Upper lobe of left lung (tissue), 4 donors: ENCODE results near the gene COQ7.

Experiments used
- POLR2A ChIP-seq, 4 donors: fragments of 450-650 bp; IDR thresholded peaks; one replicate each; pipeline ENCODE4 v1.5.1; 2016 to 2017; ENCODE audit warnings: antibody characterized with exemption in 4 of 4, mild to moderate bottlenecking in 2 of 4
- POLR2AphosphoS5 ChIP-seq, 2 donors: sonication (generic); formaldehyde crosslinking; IDR thresholded peaks; one replicate each; pipeline ENCODE4 v1.5.1; 2017; ENCODE audit warnings: antibody characterized with exemption in 2 of 2
- TF ChIP-seq, protein P1 (sequence below), 6 experiments: fragments of 450-650 bp in 4 of 6; fragments of 200-600 bp in 2 of 6; sonication (generic) in 2 of 6; IDR thresholded peaks; one replicate each; pipeline ENCODE4 v1.5.1; 2016 to 2019; ENCODE audit warnings: antibody characterized with exemption in 6 of 6

DNA sequence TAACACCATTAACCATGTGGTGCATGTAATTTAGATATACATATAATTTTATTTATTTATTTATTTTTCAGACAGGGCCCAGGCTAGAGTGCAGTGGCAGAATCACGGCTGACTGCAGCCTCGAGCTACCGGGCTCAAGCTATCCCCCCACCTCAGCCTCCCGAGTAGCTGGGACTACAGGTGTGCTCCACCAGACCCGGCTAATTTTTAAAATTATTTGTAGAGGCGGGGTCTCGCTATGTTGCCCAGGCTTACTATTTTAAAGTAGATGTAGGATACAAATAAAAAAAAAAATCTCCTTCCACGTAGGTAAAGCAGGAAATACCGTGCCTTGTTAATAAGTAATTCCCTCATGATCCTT, 446 bp upstream of the COQ7 start:
- TF ChIP-seq, protein P1, sequence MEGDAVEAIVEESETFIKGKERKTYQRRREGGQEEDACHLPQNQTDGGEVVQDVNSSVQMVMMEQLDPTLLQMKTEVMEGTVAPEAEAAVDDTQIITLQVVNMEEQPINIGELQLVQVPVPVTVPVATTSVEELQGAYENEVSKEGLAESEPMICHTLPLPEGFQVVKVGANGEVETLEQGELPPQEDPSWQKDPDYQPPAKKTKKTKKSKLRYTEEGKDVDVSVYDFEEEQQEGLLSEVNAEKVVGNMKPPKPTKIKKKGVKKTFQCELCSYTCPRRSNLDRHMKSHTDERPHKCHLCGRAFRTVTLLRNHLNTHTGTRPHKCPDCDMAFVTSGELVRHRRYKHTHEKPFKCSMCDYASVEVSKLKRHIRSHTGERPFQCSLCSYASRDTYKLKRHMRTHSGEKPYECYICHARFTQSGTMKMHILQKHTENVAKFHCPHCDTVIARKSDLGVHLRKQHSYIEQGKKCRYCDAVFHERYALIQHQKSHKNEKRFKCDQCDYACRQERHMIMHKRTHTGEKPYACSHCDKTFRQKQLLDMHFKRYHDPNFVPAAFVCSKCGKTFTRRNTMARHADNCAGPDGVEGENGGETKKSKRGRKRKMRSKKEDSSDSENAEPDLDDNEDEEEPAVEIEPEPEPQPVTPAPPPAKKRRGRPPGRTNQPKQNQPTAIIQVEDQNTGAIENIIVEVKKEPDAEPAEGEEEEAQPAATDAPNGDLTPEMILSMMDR (IDR thresholded peaks at IDR 0.05): no peak
- no peak for TF ChIP-seq POLR2A (IDR thresholded peaks at IDR 0.05)
- TF ChIP-seq POLR2AphosphoS5 (IDR thresholded peaks at IDR 0.05): no peak
